Body of pancreas (tissue), 4 donors: Measurements from ENCODE around the gene VWA5A.

Source experiments
- CTCF ChIP-seq, 7 experiments: fragments of 450-650 bp in 4 of 7; fragments of 200-600 bp in 3 of 7; sonication (generic) in 3 of 7; IDR thresholded peaks; one replicate each; pipeline ENCODE4 v1.5.1; 2016 to 2019; ENCODE audit warnings: antibody characterized with exemption in 7 of 7
- POLR2A ChIP-seq, 3 donors: fragments of 450-650 bp; IDR thresholded peaks; one replicate each; pipeline ENCODE4 v1.6.1; 2016; ENCODE audit warnings: antibody characterized with exemption in 3 of 3, mild to moderate bottlenecking in 2 of 3

- TF ChIP-seq CTCF (IDR thresholded peaks at IDR 0.05) (no peak), POLR2A (IDR thresholded peaks at IDR 0.05) (no peak)
These were observed 78.2 kb downstream of the VWA5A start for GRCh38 chr11:124193221-124194010.
